Neural crest cell (in vitro differentiated cells): ENCODE data around the gene FANK1. TPM values are rescaled to one million over a fixed set of nuclear protein-coding genes. Genes with fewer than 3 reads are reported as not detected.
A peak's percentile ranks its signal among the peaks of the same experiment; 100 is the strongest.

Experiments
- DNase-seq: peaks from one replicate; pipeline ENCODE4 v3.0.0; 2021; ENCODE audit warnings: low read depth, mixed read lengths, low spot score
- H3K27ac Mint-ChIP-seq: one replicate; pipeline ENCODE4 v1.8.0; 2021; ENCODE audit warnings: mild to moderate bottlenecking, mixed read lengths; ENCODE audit not compliant: unreplicated experiment
- H3K27me3 Mint-ChIP-seq: 2 replicates; pipeline ENCODE4 v1.8.0; 2021; ENCODE audit warnings: low read depth, mild to moderate bottlenecking, mixed read lengths
- H3K36me3 Mint-ChIP-seq: 2 replicates; pipeline ENCODE4 v1.8.0; 2021; ENCODE audit warnings: low read depth, mild to moderate bottlenecking, mixed read lengths
- H3K4me1 Mint-ChIP-seq: 2 replicates; pipeline ENCODE4 v1.8.0; 2021; ENCODE audit warnings: mixed read lengths
- H3K4me3 Mint-ChIP-seq: one replicate; pipeline ENCODE4 v1.8.0; 2021; ENCODE audit warnings: mild to moderate bottlenecking, mixed read lengths
- H3K9me3 Mint-ChIP-seq: 2 replicates; pipeline ENCODE4 v1.8.0; 2021; ENCODE audit warnings: mixed read lengths
- CTCF ChIP-seq: fragments of 200-600 bp; sonication (generic); conservative IDR thresholded peaks from 2 replicates; pipeline ENCODE4 v1.5.0; 2021; ENCODE audit warnings: antibody characterized with exemption, mild to moderate bottlenecking
- total RNA-seq: library from RNA; stranded (reverse); gene quantifications from 2 replicates; pipeline ENCODE4 v1.2.1, GENCODE V29; 2021

FANK1 gene
- total RNA-seq, 1 donor from 2014 or later = 2.4 TPM

- no peak for TF ChIP-seq CTCF
- no peak for DNase-seq
- no peaks in the 10 kb centered on the region for H3K9me3 Mint-ChIP-seq
- no peaks in the 10 kb centered on the region for H3K27me3 Mint-ChIP-seq
- peak overlapping the region; percentile 24 for H3K4me3 Mint-ChIP-seq
- H3K36me3 Mint-ChIP-seq = peaks cover 18% of the 10 kb centered on the region
- peaks cover 42% of the 10 kb centered on the region for H3K4me1 Mint-ChIP-seq
- no peak overlapping the region for H3K27ac Mint-ChIP-seq
Measured at GRCh38 chr10:126058507-126058906, 162.1 kb downstream of the FANK1 start.

Other genes with a start within 250 kb of the FANK1 start
- gene TEX36, start 213.4 kb upstream of the FANK1 start, total RNA-seq = not detected in 2 replicates
- gene EDRF1, start 176.9 kb upstream of the FANK1 start, total RNA-seq = 42.7 and 46.9 TPM in 2 replicates
- not detected in 2 replicates for gene MMP21, start 120.7 kb upstream of the FANK1 start, total RNA-seq
- gene UROS, start 73.3 kb upstream of the FANK1 start, total RNA-seq = 50.9 and 54.0 TPM in 2 replicates
- gene BCCIP, start 73.0 kb upstream of the FANK1 start, total RNA-seq = 89.7 and 89.8 TPM in 2 replicates
- gene DHX32, start 15.3 kb upstream of the FANK1 start, total RNA-seq = 35.6 and 36.3 TPM in 2 replicates